Progenitor cell of endocrine pancreas (in vitro differentiated cells): ENCODE measurements around the gene CDC25B. TPM values are rescaled to one million over a fixed set of nuclear protein-coding genes. Genes with fewer than 3 reads are reported as not detected.

Experiments
- DNase-seq: peaks from one replicate; pipeline ENCODE4 v3.0.0; 2021; ENCODE audit warnings: low spot score; ENCODE audit not compliant: unreplicated experiment
- H3K27ac Mint-ChIP-seq: 2 replicates; pipeline ENCODE4 v1.8.0; 2021; ENCODE audit warnings: mild to moderate bottlenecking, moderate library complexity, mixed read lengths
- H3K27me3 Mint-ChIP-seq: 2 replicates; pipeline ENCODE4 v1.8.0; 2021; ENCODE audit warnings: mixed read lengths
- H3K36me3 Mint-ChIP-seq: 2 replicates; pipeline ENCODE4 v1.8.0; 2022; ENCODE audit warnings: mixed read lengths; ENCODE audit not compliant: insufficient read depth
- H3K4me1 Mint-ChIP-seq: 2 replicates; pipeline ENCODE4 v1.8.0; 2021; ENCODE audit warnings: low read depth, mixed read lengths
- H3K4me3 Mint-ChIP-seq: 2 replicates; pipeline ENCODE4 v1.8.0; 2021; ENCODE audit warnings: low read depth, mild to moderate bottlenecking, moderate library complexity, mixed read lengths
- H3K9me3 Mint-ChIP-seq: 2 replicates; pipeline ENCODE4 v1.8.0; 2021; ENCODE audit warnings: low read depth, mixed read lengths
- total RNA-seq: library from RNA; stranded (reverse); gene quantifications from 2 replicates; pipeline ENCODE4 v1.2.1, GENCODE V29; 2021
- TF ChIP-seq, protein P1 (sequence below): fragments of 200-600 bp; sonication (generic); IDR thresholded peaks from one replicate; pipeline ENCODE4 v1.5.0; 2021; ENCODE audit warnings: antibody characterized with exemption, mild to moderate bottlenecking; ENCODE audit not compliant: unreplicated experiment

CDC25B gene
- total RNA-seq, 1 donor from 2014 or later: 36.7 TPM

DNA sequence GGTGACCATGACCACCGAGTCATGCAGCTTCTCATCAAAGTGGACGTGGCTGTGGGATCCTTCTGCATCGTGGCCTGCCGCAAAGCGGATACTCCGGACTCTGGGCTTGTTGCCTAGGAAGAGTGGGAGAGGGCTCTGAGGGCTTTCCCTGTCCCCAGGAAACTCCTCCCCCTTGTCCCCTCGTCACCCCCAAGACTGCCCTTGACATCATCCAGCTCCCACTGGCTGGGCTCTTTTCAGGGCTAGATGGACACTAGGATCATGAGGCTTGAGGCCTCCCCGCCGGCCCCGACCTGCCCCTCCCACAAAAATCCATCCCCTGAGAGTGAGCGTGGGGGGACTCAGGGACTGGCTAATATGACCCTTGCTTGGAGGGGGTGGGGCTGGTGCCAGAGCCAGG lies 37.5 kb upstream of the CDC25B start:
- H3K4me3 Mint-ChIP-seq: no peak overlapping the region
- H3K36me3 Mint-ChIP-seq: peaks cover 3% of the 10 kb centered on the region
- H3K4me1 Mint-ChIP-seq: no peaks in the 10 kb centered on the region
- no peaks in the 10 kb centered on the region for H3K9me3 Mint-ChIP-seq
- no peaks in the 10 kb centered on the region for H3K27me3 Mint-ChIP-seq
- no peak overlapping the region for H3K27ac Mint-ChIP-seq
- TF ChIP-seq, protein P1, sequence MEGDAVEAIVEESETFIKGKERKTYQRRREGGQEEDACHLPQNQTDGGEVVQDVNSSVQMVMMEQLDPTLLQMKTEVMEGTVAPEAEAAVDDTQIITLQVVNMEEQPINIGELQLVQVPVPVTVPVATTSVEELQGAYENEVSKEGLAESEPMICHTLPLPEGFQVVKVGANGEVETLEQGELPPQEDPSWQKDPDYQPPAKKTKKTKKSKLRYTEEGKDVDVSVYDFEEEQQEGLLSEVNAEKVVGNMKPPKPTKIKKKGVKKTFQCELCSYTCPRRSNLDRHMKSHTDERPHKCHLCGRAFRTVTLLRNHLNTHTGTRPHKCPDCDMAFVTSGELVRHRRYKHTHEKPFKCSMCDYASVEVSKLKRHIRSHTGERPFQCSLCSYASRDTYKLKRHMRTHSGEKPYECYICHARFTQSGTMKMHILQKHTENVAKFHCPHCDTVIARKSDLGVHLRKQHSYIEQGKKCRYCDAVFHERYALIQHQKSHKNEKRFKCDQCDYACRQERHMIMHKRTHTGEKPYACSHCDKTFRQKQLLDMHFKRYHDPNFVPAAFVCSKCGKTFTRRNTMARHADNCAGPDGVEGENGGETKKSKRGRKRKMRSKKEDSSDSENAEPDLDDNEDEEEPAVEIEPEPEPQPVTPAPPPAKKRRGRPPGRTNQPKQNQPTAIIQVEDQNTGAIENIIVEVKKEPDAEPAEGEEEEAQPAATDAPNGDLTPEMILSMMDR: no peak
- DNase-seq: no peak

DNA sequence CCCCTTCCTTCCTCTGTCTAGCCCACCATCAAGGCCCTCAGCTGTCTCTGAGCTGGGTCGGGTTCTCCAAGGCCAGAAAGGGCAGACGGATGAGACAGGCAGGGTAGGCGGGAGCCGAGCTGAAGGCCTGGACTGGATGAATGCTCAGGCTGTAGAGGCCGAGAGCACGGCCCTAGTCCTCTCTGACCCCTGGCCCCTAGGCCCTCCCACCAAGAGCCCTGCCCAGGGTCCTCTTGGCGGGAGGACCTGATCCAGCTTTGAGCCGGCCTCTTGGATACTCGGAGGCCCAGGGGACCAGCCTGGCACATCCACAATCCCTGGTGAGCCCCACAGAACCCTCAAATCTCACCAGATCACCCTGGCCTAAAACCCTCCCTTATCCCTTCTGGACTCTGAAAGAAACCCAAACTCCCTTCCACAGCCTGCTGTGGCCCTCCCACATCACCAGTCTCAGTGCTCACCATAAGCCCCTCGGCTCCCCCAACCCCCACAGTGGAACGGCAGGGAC lies 36.7 kb upstream of the CDC25B start:
- no peak overlapping the region for H3K4me3 Mint-ChIP-seq
- H3K9me3 Mint-ChIP-seq: no peaks in the 10 kb centered on the region
- no peak overlapping the region for H3K27ac Mint-ChIP-seq
- no peaks in the 10 kb centered on the region for H3K27me3 Mint-ChIP-seq
- no peak for DNase-seq
- H3K4me1 Mint-ChIP-seq: no peaks in the 10 kb centered on the region
- peaks cover 3% of the 10 kb centered on the region for H3K36me3 Mint-ChIP-seq
- TF ChIP-seq, protein P1: no peak

DNA sequence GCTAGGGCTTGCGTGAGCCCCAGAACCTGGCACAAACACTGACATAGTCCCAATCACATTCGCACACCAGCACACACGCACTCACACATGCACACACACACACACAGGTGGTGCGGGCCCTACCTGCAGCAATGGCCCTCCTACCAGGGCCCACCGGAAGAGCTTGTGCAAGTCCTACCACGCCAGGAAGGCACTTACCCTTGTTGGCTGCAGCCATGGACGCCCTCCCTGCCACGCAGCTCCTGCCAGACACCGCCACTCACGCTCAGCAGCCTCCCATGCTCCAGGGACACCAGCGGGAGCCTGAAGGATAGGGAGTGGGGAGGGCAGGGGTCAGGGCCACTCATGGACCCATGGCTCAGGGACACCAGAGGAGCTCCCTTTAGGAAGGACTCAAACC lies 36.2 kb upstream of the CDC25B start:
- no peaks in the 10 kb centered on the region for H3K9me3 Mint-ChIP-seq
- no peak overlapping the region for H3K4me3 Mint-ChIP-seq
- no peaks in the 10 kb centered on the region for H3K4me1 Mint-ChIP-seq
- no peak overlapping the region for H3K27ac Mint-ChIP-seq
- no peaks in the 10 kb centered on the region for H3K27me3 Mint-ChIP-seq
- peaks cover 3% of the 10 kb centered on the region for H3K36me3 Mint-ChIP-seq
- DNase-seq: no peak
- TF ChIP-seq, protein P1: no peak

DNA sequence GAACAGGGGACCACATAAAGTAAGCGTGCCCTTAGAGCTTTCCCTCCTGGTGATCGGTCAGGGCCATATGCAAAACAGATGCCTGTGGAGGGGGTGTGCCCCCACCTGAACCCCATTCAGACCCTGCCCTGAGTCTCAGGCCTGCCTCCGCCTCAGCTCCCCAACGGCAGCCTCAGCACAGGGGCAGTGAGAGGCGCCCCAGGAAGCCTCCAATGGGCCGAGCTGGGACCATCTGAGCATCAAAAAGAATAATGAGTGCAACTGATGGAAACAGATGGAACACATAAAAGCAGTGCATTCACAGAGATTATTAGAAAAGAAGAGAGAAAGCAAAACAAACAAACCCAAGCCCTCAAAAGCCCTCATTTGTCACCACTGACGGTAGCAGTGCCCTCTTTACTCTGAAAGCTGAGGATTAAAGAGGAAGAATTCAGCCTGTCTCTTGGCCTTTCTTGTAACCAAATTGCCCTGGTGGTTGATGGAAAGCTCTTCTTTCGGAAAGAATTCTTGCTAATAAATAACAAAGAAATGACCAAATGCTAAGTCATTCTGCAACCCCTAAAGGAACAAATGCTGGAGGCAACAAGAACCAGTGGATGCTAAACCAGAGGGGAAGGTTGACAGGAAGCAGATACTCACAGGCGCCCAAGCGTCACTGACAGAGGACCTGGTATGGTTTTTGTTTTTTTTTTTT lies 35.3 kb upstream of the CDC25B start:
- H3K4me1 Mint-ChIP-seq: no peaks in the 10 kb centered on the region
- no peaks in the 10 kb centered on the region for H3K9me3 Mint-ChIP-seq
- no peak for DNase-seq
- H3K27me3 Mint-ChIP-seq: peaks cover under 1% of the 10 kb centered on the region
- peaks cover 3% of the 10 kb centered on the region for H3K36me3 Mint-ChIP-seq
- H3K4me3 Mint-ChIP-seq: no peak overlapping the region
- TF ChIP-seq, protein P1: no peak
- H3K27ac Mint-ChIP-seq: no peak overlapping the region

DNA sequence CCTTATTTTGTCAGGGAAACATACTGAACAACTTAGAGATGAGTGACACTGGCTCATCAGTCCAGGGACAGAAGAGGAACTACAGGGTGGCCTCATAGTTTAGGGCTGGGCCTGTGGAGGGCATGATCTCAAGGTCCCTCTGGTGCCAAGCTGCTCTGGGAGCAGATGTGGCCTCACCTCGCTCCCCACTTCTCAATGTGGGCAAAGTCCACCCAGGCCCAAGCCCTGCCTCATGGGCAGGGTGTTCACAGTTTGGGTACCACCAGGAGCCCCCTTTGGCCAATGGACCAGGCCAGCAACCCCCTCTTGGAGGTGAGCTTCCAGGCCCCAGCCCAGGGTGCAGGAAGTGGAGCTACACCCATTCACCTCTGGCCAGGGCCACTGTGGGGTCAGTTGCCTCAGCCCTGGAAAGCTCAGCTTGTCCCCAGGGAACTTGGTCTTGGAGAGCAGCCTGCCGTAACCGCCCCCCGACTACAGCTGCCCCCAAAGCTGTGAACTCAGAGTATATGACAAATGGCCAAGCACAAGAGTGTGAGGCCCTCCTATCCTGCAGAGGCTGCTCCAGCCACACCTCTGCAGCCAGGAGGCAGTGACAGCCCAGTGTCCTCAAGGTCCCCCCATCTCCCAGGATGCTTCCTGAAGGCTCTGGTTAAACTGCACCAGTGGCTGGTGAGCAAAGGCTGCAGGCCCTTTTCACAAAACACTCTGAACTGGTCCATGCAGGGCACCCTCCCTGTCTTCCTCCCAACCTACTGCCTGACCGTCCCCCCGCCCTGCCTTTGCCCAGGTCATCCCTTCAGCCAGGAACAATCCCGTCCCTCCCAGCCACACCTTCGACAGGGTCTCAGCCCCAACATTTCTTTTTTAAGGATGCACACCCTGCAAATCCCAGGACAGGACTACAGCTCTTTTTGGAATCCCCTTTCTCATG lies 32.2 kb upstream of the CDC25B start:
- no peak overlapping the region for H3K4me3 Mint-ChIP-seq
- H3K27me3 Mint-ChIP-seq: peaks cover 15% of the 10 kb centered on the region
- H3K36me3 Mint-ChIP-seq: no peaks in the 10 kb centered on the region
- H3K27ac Mint-ChIP-seq: peak overlapping the region; percentile 22
- TF ChIP-seq, protein P1: no peak
- H3K9me3 Mint-ChIP-seq: no peaks in the 10 kb centered on the region
- H3K4me1 Mint-ChIP-seq: peaks cover 6% of the 10 kb centered on the region
- DNase-seq: no peak
